Measurements from ENCODE around the gene MZT2A.
"Not testable (repeated sequence)": the region's sequence is repeated elsewhere in the genome, so short reads cannot be mapped to it uniquely, and the experiment has no call there.

DNA sequence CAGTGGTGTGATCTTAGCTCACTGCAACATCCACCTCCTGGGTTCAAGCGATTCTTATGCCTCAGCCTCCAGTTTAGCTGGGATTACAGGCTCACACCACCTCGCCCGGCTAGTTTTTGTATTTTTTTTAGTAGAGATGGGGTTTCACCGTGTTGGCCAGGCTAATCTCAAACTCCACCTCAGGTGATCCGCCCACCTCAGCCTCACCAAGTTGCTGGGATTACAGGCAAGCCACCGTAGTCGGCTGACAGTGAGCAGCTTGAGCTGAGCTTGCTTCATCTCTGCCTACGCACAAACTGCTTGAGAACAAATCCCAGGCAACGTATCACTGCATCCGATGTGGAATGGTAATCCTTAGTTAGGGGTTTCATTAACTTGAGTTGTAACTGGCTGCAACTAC lies 24.5 kb downstream of the MZT2A start:
- TF ChIP-seq, protein P1, sequence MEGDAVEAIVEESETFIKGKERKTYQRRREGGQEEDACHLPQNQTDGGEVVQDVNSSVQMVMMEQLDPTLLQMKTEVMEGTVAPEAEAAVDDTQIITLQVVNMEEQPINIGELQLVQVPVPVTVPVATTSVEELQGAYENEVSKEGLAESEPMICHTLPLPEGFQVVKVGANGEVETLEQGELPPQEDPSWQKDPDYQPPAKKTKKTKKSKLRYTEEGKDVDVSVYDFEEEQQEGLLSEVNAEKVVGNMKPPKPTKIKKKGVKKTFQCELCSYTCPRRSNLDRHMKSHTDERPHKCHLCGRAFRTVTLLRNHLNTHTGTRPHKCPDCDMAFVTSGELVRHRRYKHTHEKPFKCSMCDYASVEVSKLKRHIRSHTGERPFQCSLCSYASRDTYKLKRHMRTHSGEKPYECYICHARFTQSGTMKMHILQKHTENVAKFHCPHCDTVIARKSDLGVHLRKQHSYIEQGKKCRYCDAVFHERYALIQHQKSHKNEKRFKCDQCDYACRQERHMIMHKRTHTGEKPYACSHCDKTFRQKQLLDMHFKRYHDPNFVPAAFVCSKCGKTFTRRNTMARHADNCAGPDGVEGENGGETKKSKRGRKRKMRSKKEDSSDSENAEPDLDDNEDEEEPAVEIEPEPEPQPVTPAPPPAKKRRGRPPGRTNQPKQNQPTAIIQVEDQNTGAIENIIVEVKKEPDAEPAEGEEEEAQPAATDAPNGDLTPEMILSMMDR (IDR thresholded peaks at IDR 0.05), result not testable (repeated sequence)
- not testable (repeated sequence) for TF ChIP-seq POLR2A (IDR thresholded peaks at IDR 0.05)
